Neuronal stem cell (in vitro differentiated cells): ENCODE data around the gene AGPAT1.
"Not testable (repeated sequence)": the region's sequence is repeated elsewhere in the genome, so short reads cannot be mapped to it uniquely, and the experiment has no call there.

ENCODE experiments used
- DNase-seq: peaks from one replicate; pipeline ENCODE4 v3.0.0-alpha.2; 2013; ENCODE audit warnings: low spot score
- H2AFZ ChIP-seq: one replicate; pipeline ENCODE4 v1.6.1; 2013; ENCODE audit warnings: mild to moderate bottlenecking, low read length, inconsistent platforms
- H2AK5ac ChIP-seq: 2 replicates; pipeline ENCODE4 v1.6.1; 2013; ENCODE audit warnings: low read depth, mild to moderate bottlenecking, inconsistent platforms, low read length, moderate library complexity, mixed read lengths
- H2BK120ac ChIP-seq: 2 replicates; pipeline ENCODE4 v1.6.1; 2013; ENCODE audit warnings: low read depth, mild to moderate bottlenecking, inconsistent platforms, low read length, moderate library complexity, mixed read lengths
- H2BK12ac ChIP-seq: one replicate; pipeline ENCODE4 v1.6.1; 2013; ENCODE audit warnings: low read length, inconsistent platforms
- H2BK15ac ChIP-seq: 2 replicates; pipeline ENCODE4 v1.6.1; 2013; ENCODE audit warnings: mild to moderate bottlenecking, low read length, inconsistent platforms, mixed read lengths
- H2BK5ac ChIP-seq: one replicate; pipeline ENCODE4 v1.6.1; 2013; ENCODE audit warnings: inconsistent platforms, mild to moderate bottlenecking, low read length, moderate library complexity
- H3K14ac ChIP-seq: one replicate; pipeline ENCODE4 v1.6.1; 2013; ENCODE audit warnings: low read length, inconsistent platforms
- H3K18ac ChIP-seq: 2 replicates; pipeline ENCODE4 v1.6.1; 2013; ENCODE audit warnings: low read length, inconsistent platforms
- H3K23ac ChIP-seq: 2 replicates; pipeline ENCODE4 v1.6.1; 2013; ENCODE audit warnings: low read depth, mild to moderate bottlenecking, mixed read lengths, low read length, inconsistent platforms; ENCODE audit not compliant: poor library complexity
- H3K27ac ChIP-seq: replicated peaks from 3 replicates; pipeline ENCODE4 v1.5.1; 2013; ENCODE audit warnings: low read length, inconsistent platforms
- H3K27me3 ChIP-seq, 3 experiments: 2 replicates each; pipeline ENCODE4 v1.6.1; 2013; ENCODE audit warnings: low read length in 3 of 3, mild to moderate bottlenecking in 2 of 3, inconsistent platforms in 1 of 3, low read depth in 1 of 3, mixed read lengths in 1 of 3, moderate library complexity in 1 of 3; ENCODE audit not compliant: control insufficient read depth in 3 of 3, insufficient read depth in 3 of 3
- H3K36me3 ChIP-seq, 2 donors: replicated peaks in 1 of 2; 2 replicates each; pipeline ENCODE4 v1.6.1; 2013; ENCODE audit warnings: low read length in 2 of 2; ENCODE audit not compliant: control insufficient read depth in 2 of 2, insufficient read depth in 2 of 2
- H3K4ac ChIP-seq: 2 replicates; pipeline ENCODE4 v1.6.1; 2013; ENCODE audit warnings: inconsistent platforms, mild to moderate bottlenecking, low read length, moderate library complexity
- H3K4me1 ChIP-seq, 2 donors: 1 replicate in 1 of 2; 2 replicates in 1 of 2; pipeline ENCODE4 v1.6.1; 2013; ENCODE audit warnings: low read length in 2 of 2, low read depth in 1 of 2; ENCODE audit not compliant: control insufficient read depth in 2 of 2, insufficient read depth in 1 of 2
- H3K4me2 ChIP-seq: one replicate; pipeline ENCODE4 v1.6.1; 2013; ENCODE audit warnings: mild to moderate bottlenecking, low read length, inconsistent platforms; ENCODE audit not compliant: insufficient read depth, poor library complexity, severe bottlenecking
- H3K4me3 ChIP-seq, 2 donors: 2 replicates each; pipeline ENCODE4 v1.5.1; 2013; ENCODE audit warnings: low read length in 2 of 2, mild to moderate bottlenecking in 2 of 2, inconsistent platforms in 1 of 2, moderate library complexity in 1 of 2
- H3K79me1 ChIP-seq: one replicate; pipeline ENCODE4 v1.6.1; 2013; ENCODE audit warnings: low read depth, mild to moderate bottlenecking, inconsistent platforms, low read length, moderate library complexity
- H3K9ac ChIP-seq: one replicate; pipeline ENCODE4 v1.6.1; 2013; ENCODE audit warnings: mild to moderate bottlenecking, low read depth, low read length, inconsistent platforms; ENCODE audit not compliant: poor library complexity
- H3K9me3 ChIP-seq, 2 donors: replicated peaks in 1 of 2; 2 replicates each; pipeline versions ENCODE3 to v1.6.1; 2013; ENCODE audit warnings: low read length in 2 of 2, mild to moderate bottlenecking in 2 of 2, inconsistent platforms in 1 of 2, low read depth in 1 of 2, mixed read lengths in 1 of 2, moderate library complexity in 1 of 2; ENCODE audit not compliant: control insufficient read depth in 2 of 2, insufficient read depth in 1 of 2
- H4K8ac ChIP-seq: one replicate; pipeline ENCODE4 v1.6.1; 2013; ENCODE audit warnings: low read depth, mild to moderate bottlenecking, inconsistent platforms, low read length, moderate library complexity
- H4K91ac ChIP-seq: one replicate; pipeline ENCODE4 v1.6.1; 2013; ENCODE audit warnings: low read length, low read depth, mild to moderate bottlenecking, inconsistent platforms; ENCODE audit not compliant: poor library complexity
- WGBS, 2 donors: extraction: QIAGEN DNeasy Blood & Tissue Kit; methylation state at CpG; one replicate each; pipeline ENCODE4 v1.1.7; 2013; ENCODE audit warnings: missing lambda C conversion rate in 2 of 2, mixed read lengths in 1 of 2; ENCODE audit not compliant: insufficient read length in 2 of 2, insufficient replicate concordance in 1 of 2; ENCODE audit errors: extremely low coverage in 2 of 2; 5-methylcytosine and 5-hydroxymethylcytosine counted together

Gene AGPAT1

GRCh38 chr6:32193096-32193495 lies 17.2 kb upstream of the AGPAT1 start:
- H3K27ac ChIP-seq, H3K9me3 ChIP-seq, H3K9ac ChIP-seq, H3K4me2 ChIP-seq, H2AK5ac ChIP-seq, DNase-seq, H3K36me3 ChIP-seq, H3K4me3 ChIP-seq, H3K14ac ChIP-seq, H3K27me3 ChIP-seq, H3K23ac ChIP-seq, H2BK12ac ChIP-seq, H4K91ac ChIP-seq, H3K4ac ChIP-seq, H2BK5ac ChIP-seq, H3K18ac ChIP-seq, H2BK15ac ChIP-seq, H4K8ac ChIP-seq, H3K79me1 ChIP-seq, H2BK120ac ChIP-seq: not testable (repeated sequence)
- Histone ChIP-seq H2AFZ (peak overlapping the region; percentile 59), H3K4me1 (peaks cover 37 to 41% of the 10 kb centered on the region in 2 donors)
- WGBS, 2 donors, result no CpG with 5 or more reads among the region's 13 CpGs

- peak within 1 kb of the TSS; percentile 58 for H2AK5ac ChIP-seq
- H3K4me1 ChIP-seq, result peaks cover 39 to 41% of the 10 kb centered on the region in 2 donors
- H2BK5ac ChIP-seq, result peak within 1 kb of the TSS; percentile 88
- peak within 1 kb of the TSS; percentile 59 for H2AFZ ChIP-seq
- peaks cover 4% of the 10 kb centered on the region for H3K79me1 ChIP-seq
- H3K4me3 ChIP-seq, result no peak within 1 kb of the TSS
- H3K9me3 ChIP-seq, result no peaks in the 10 kb centered on the region
- peaks cover 3 to 6% of the 10 kb centered on the region in 2 donors for H3K36me3 ChIP-seq
- peak within 1 kb of the TSS; percentile 58 for H3K14ac ChIP-seq
- peak within 1 kb of the TSS; percentile 53 for H3K4ac ChIP-seq
- H3K18ac ChIP-seq, result peak within 1 kb of the TSS; percentile 93
- no peak within 1 kb of the TSS for H3K4me2 ChIP-seq
- peak within 1 kb of the TSS; percentile 44 for H3K23ac ChIP-seq
- no peak for DNase-seq
- WGBS, 2 donors, result no CpG with 5 or more reads among the region's 5 CpGs
- H2BK12ac ChIP-seq, result peak within 1 kb of the TSS; percentile 99
- H3K27me3 ChIP-seq, result no peaks in the 10 kb centered on the region
- no peak within 1 kb of the TSS for H4K8ac ChIP-seq
- H3K9ac ChIP-seq, result no peak within 1 kb of the TSS
- peak within 1 kb of the TSS; percentile 83 for H4K91ac ChIP-seq
- H2BK120ac ChIP-seq, result peak within 1 kb of the TSS; percentile 88
- H2BK15ac ChIP-seq, result peak within 1 kb of the TSS; percentile 97
- peak within 1 kb of the TSS; percentile 98 for H3K27ac ChIP-seq
These were observed 16.7 kb upstream of the AGPAT1 start, which contains the start of gene GPSM3 for GRCh38 chr6:32192608-32193039. Gene GPSM3 (minus strand): TSS chr6:32192643. CDS start chr6:32192513, 130 bp downstream.

- Histone ChIP-seq H4K91ac (peak overlapping the region; percentile 83), H3K79me1 (peaks cover 7% of the 10 kb centered on the region), H4K8ac (no peak overlapping the region), H3K23ac (no peak overlapping the region), H3K4me1 (peaks cover 34 to 35% of the 10 kb centered on the region in 2 donors), H3K4me2 (no peak overlapping the region), H3K9me3 (no peaks in the 10 kb centered on the region), H3K9ac (no peak overlapping the region), H2BK12ac (peak overlapping the region; percentile 99), H3K4me3 (no peak overlapping the region), H2BK15ac (peak overlapping the region; percentile 97), H3K18ac (peak overlapping the region; percentile 93), H3K27me3 (no peaks in the 10 kb centered on the region), H2BK120ac (peak overlapping the region; percentile 88), H3K36me3 (peaks cover 9 to 12% of the 10 kb centered on the region in 2 donors), H3K27ac (peak overlapping the region; percentile 98), H2AK5ac (peak overlapping the region; percentile 58), H3K14ac (peak overlapping the region; percentile 58), H2AFZ (peak overlapping the region; percentile 59), H2BK5ac (peak overlapping the region; percentile 88), H3K4ac (peak overlapping the region; percentile 53)
- WGBS, 2 donors, result no CpG with 5 or more reads among the region's 15 CpGs
- DNase-seq, result no peak
These were observed 16.1 kb upstream of the AGPAT1 start for GRCh38 chr6:32191696-32192607.
